Mesangial cell (primary cell): Measurements from ENCODE around the gene MRPS17. TPM values are rescaled to one million over a fixed set of nuclear protein-coding genes. Genes with fewer than 3 reads are reported as not detected.

Source experiments
- total RNA-seq: library from RNA; depleted of rRNA; stranded (reverse); fragments of >200 nt; gene quantifications from 2 replicates; pipeline ENCODE4 v1.2.3, GENCODE V29; 2015

The MRPS17 gene
- total RNA-seq, result 8.3 and 8.9 TPM in 2 replicates

GRCh38 chr7:55951637-55952351 lies at the start of gene MRPS17:
TSS of gene MRPS17 (plus strand) at chr7:55951877. CDS start at chr7:55953196, 1,319 bp downstream.

GRCh38 chr7:55964261-55965099 lies 12.8 kb downstream of the MRPS17 start, which contains the start of gene NIPSNAP2:
TSS of gene NIPSNAP2 (plus strand) at chr7:55964585. CDS start at chr7:55964610, 25 bp downstream.

Other genes starting within 250 kb of the MRPS17 start
- gene SEPTIN14, start 89.1 kb upstream of the MRPS17 start, total RNA-seq, result not detected in 2 replicates
- 0.98 and 2.7 TPM in 2 replicates for gene ZNF713, start 64.4 kb upstream of the MRPS17 start, total RNA-seq
- 48.2 and 64.8 TPM in 2 replicates for gene NIPSNAP2, start 12.7 kb downstream of the MRPS17 start, total RNA-seq
- 52.7 and 88.8 TPM in 2 replicates for gene PSPH, start 99.6 kb downstream of the MRPS17 start, total RNA-seq
- gene CCT6A, start 99.9 kb downstream of the MRPS17 start, total RNA-seq, result 105 and 176 TPM in 2 replicates
- gene SUMF2, start 112.4 kb downstream of the MRPS17 start, total RNA-seq, result 80.8 and 124 TPM in 2 replicates
- not detected in 2 replicates for gene PHKG1, start 141.1 kb downstream of the MRPS17 start, total RNA-seq
- gene CHCHD2, start 154.6 kb downstream of the MRPS17 start, total RNA-seq, result 327 and 642 TPM in 2 replicates
- gene NUPR2, start 164.5 kb downstream of the MRPS17 start, total RNA-seq, result 0.38 TPM in 1 of 2 replicates, not detected in the other